Hepatocyte (in vitro differentiated cells): ENCODE results near the gene CRADD. TPM values are rescaled to one million over a fixed set of nuclear protein-coding genes. Genes with fewer than 3 reads are reported as not detected.

Experiments
- DNase-seq: peaks from one replicate; pipeline ENCODE4 v3.0.0-alpha.2; 2016; ENCODE audit warnings: low spot score
- H2AFZ ChIP-seq: fragments of 200-600 bp; sonication (generic); 2 replicates; pipeline ENCODE4 v1.6.0; 2016; ENCODE audit warnings: antibody characterized with exemption, mild to moderate bottlenecking
- H3K27ac ChIP-seq: fragments of 200-600 bp; sonication (generic); 2 replicates; pipeline ENCODE4 v1.5.1; 2016; ENCODE audit warnings: mild to moderate bottlenecking
- H3K27me3 ChIP-seq: fragments of 200-600 bp; sonication (generic); 2 replicates; pipeline ENCODE4 v1.6.1; 2016
- H3K36me3 ChIP-seq: fragments of 200-600 bp; sonication (generic); replicated peaks from 2 replicates; pipeline ENCODE4 v1.5.1; 2016; ENCODE audit warnings: low read depth; ENCODE audit not compliant: insufficient read depth
- H3K4me1 ChIP-seq: fragments of 200-600 bp; sonication (generic); 2 replicates; pipeline ENCODE4 v1.5.1; 2016; ENCODE audit warnings: mild to moderate bottlenecking, moderate library complexity; ENCODE audit not compliant: insufficient read depth
- H3K4me2 ChIP-seq: fragments of 200-600 bp; sonication (generic); 2 replicates; pipeline ENCODE4 v1.6.0; 2016
- H3K4me3 ChIP-seq: fragments of 200-600 bp; sonication (generic); 2 replicates; pipeline ENCODE4 v1.5.1; 2016; ENCODE audit warnings: mild to moderate bottlenecking
- H3K79me2 ChIP-seq: fragments of 200-600 bp; sonication (generic); 2 replicates; pipeline ENCODE4 v1.6.0; 2017; ENCODE audit warnings: mild to moderate bottlenecking
- H3K9me2 ChIP-seq: fragments of 200-600 bp; sonication (generic); replicated peaks from 2 replicates; pipeline ENCODE4 v1.6.0; 2017; ENCODE audit warnings: mild to moderate bottlenecking; ENCODE audit not compliant: insufficient read depth
- H3K9me3 ChIP-seq: fragments of 200-600 bp; sonication (generic); 2 replicates; pipeline ENCODE4 v1.5.1; 2016; ENCODE audit warnings: low read depth, mild to moderate bottlenecking
- H4K20me1 ChIP-seq: fragments of 200-600 bp; sonication (generic); 2 replicates; pipeline ENCODE4 v1.6.0; 2016; ENCODE audit warnings: mild to moderate bottlenecking; ENCODE audit not compliant: insufficient read depth, poor library complexity, severe bottlenecking
- EZH2 ChIP-seq: fragments of 200-600 bp; sonication (generic); IDR thresholded peaks from 2 replicates; pipeline ENCODE4 v1.6.1; 2016; ENCODE audit warnings: antibody characterized with exemption, mild to moderate bottlenecking, borderline replicate concordance
- EZH2phosphoT487 ChIP-seq: fragments of 200-600 bp; sonication (generic); IDR thresholded peaks from one replicate; pipeline ENCODE4 v1.6.1; 2018; ENCODE audit warnings: antibody characterized with exemption, mild to moderate bottlenecking, low read depth, moderate library complexity; ENCODE audit not compliant: unreplicated experiment, severe bottlenecking
- WGBS: methylation state at CpG from one replicate; pipeline ENCODE4 v1.1.6; 2016; ENCODE audit warnings: low lambda C conversion rate; ENCODE audit errors: missing lambda C conversion rate; 5-methylcytosine and 5-hydroxymethylcytosine counted together
- polyA plus RNA-seq: library from polyadenylated mRNA; unstranded; fragments of >200 nt; fragmentation: Nextera tagmentation; extraction: Ambion mirVana; gene quantifications from 2 replicates; pipeline ENCODE4 v1.2.1, GENCODE V29; 2016
- total RNA-seq: library from RNA; depleted of rRNA; stranded (reverse); fragments of >200 nt; gene quantifications from 2 replicates; pipeline ENCODE4 v1.2.3, GENCODE V29; 2014
- TF ChIP-seq, protein P1 (sequence below): fragments of 200-600 bp; sonication (generic); IDR thresholded peaks from 2 replicates; pipeline ENCODE4 v1.5.1; 2016; ENCODE audit warnings: antibody characterized with exemption, mild to moderate bottlenecking; ENCODE audit not compliant: poor library complexity

CRADD gene
- total and polyA plus RNA-seq, 2 experiments from 2014 or later: 19.5 to 27.3 TPM

DNA sequence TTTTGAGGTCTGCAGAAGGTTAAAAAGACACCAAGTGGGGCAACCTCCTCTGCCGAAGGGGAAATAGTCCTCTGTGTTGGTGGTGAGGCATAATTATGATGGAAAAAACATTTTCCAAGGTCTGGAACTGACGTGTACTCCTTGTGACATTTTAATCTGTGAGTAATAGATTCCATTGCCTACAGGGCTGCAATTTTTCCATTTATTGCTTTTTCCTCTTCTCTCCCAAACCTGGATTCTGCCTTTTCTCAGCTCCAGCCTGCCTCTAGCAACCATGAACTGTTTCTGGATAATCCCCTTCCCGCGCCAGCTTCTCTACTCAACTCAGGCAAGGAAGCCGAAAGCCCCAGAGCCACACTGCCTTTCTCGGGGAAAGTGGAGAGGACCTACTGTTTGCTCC, 241.1 kb downstream of the CRADD start:
- WGBS: 75% methylated on average over 6 of the region's 6 CpGs
- H3K79me2 ChIP-seq: no peaks in the 10 kb centered on the region
- H3K9me3 ChIP-seq: no peaks in the 10 kb centered on the region
- H3K4me1 ChIP-seq: no peaks in the 10 kb centered on the region
- peak overlapping the region; percentile 73 for H3K27ac ChIP-seq
- no peak overlapping the region for H3K4me2 ChIP-seq
- H2AFZ ChIP-seq: no peak overlapping the region
- no peaks in the 10 kb centered on the region for H4K20me1 ChIP-seq
- no peaks in the 10 kb centered on the region for H3K36me3 ChIP-seq
- H3K4me3 ChIP-seq: no peak overlapping the region
- no peaks in the 10 kb centered on the region for H3K9me2 ChIP-seq
- H3K27me3 ChIP-seq: no peaks in the 10 kb centered on the region
- TF ChIP-seq EZH2 (no peak), EZH2phosphoT487 (no peak)
- TF ChIP-seq, protein P1, sequence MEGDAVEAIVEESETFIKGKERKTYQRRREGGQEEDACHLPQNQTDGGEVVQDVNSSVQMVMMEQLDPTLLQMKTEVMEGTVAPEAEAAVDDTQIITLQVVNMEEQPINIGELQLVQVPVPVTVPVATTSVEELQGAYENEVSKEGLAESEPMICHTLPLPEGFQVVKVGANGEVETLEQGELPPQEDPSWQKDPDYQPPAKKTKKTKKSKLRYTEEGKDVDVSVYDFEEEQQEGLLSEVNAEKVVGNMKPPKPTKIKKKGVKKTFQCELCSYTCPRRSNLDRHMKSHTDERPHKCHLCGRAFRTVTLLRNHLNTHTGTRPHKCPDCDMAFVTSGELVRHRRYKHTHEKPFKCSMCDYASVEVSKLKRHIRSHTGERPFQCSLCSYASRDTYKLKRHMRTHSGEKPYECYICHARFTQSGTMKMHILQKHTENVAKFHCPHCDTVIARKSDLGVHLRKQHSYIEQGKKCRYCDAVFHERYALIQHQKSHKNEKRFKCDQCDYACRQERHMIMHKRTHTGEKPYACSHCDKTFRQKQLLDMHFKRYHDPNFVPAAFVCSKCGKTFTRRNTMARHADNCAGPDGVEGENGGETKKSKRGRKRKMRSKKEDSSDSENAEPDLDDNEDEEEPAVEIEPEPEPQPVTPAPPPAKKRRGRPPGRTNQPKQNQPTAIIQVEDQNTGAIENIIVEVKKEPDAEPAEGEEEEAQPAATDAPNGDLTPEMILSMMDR: no peak
- DNase-seq: peak; percentile 22

DNA sequence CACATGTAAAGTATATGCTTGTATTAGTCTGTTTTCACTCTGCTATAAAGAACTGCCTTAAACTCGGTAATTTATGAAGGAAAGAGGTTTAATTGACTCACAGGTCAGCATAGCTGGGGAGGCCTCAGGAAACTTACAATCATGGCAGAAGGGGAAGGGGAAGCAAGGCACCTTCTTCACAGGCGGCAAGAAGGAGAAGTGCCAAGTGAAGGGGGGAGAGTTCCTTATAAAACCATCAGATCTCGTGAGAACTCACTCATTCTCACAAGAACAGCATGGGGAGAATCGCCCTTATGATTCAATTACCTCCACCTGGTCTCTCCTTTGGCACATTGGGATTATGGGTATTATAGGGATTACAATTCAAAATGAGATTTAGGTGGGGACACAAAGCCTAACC, 241.7 kb downstream of the CRADD start:
- no peak for TF ChIP-seq EZH2phosphoT487
- Histone ChIP-seq H3K4me1 (no peaks in the 10 kb centered on the region), H3K9me3 (no peaks in the 10 kb centered on the region), H3K4me2 (no peak overlapping the region), H3K36me3 (no peaks in the 10 kb centered on the region), H3K27me3 (no peaks in the 10 kb centered on the region), H3K4me3 (no peak overlapping the region), H2AFZ (no peak overlapping the region), H4K20me1 (no peaks in the 10 kb centered on the region), H3K27ac (peak overlapping the region; percentile 73), H3K9me2 (no peaks in the 10 kb centered on the region), H3K79me2 (no peaks in the 10 kb centered on the region)
- 93% methylated on average over 4 of the region's 4 CpGs for WGBS
- DNase-seq: no peak

DNA sequence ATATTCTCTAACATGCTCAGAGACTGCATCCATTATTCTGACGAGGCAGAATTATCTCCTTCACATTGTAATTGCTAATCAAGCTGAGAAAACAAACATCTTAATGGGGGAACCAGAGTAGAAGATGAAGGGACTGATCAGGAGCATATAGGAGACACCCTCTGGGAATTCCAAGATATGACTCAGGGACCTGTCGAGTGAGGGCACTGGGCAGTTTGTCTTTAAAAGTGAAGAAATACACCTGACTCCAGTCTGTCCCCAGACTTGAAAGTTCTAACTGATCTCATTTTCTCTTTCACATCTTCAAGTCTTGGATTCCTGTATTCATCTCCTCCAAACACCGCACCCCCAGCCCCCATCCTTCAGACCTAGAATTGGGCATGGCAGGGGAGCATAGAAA, 244.3 kb downstream of the CRADD start:
- no peaks in the 10 kb centered on the region for H3K36me3 ChIP-seq
- H3K79me2 ChIP-seq: no peaks in the 10 kb centered on the region
- no peak overlapping the region for H3K27ac ChIP-seq
- H3K4me2 ChIP-seq: no peak overlapping the region
- DNase-seq: no peak
- H4K20me1 ChIP-seq: no peaks in the 10 kb centered on the region
- TF ChIP-seq EZH2 (no peak), EZH2phosphoT487 (no peak)
- TF ChIP-seq, protein P1: no peak
- H3K27me3 ChIP-seq: no peaks in the 10 kb centered on the region
- H3K9me2 ChIP-seq: no peaks in the 10 kb centered on the region
- no peaks in the 10 kb centered on the region for H3K9me3 ChIP-seq
- H2AFZ ChIP-seq: no peak overlapping the region
- WGBS: 73% methylated on average over 3 of the region's 3 CpGs
- no peak overlapping the region for H3K4me3 ChIP-seq
- no peaks in the 10 kb centered on the region for H3K4me1 ChIP-seq

DNA sequence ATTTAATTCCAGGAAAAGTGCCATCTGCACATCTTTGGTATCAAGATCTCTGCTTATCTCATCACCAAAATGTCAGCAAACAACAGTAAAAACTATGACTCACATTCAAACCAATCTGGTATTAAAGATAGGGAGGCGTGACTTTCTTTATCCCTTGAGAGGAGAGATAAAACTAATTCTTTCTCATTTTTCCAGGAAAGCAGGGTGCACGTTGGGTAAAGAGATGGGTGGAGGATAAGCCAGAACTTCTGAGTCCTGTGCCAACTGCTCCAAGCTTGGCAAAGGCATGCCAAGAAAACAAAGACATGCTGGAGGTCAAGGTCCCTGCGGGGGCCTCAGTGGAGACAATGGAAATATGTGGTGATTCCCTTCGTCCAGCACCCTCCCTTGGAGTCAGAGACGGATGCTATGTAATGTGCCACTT, 245.4 kb downstream of the CRADD start:
- H3K4me1 ChIP-seq: no peaks in the 10 kb centered on the region
- H3K4me2 ChIP-seq: no peak overlapping the region
- H3K9me2 ChIP-seq: no peaks in the 10 kb centered on the region
- no peaks in the 10 kb centered on the region for H4K20me1 ChIP-seq
- no peak for TF ChIP-seq EZH2phosphoT487
- no peak for TF ChIP-seq EZH2
- no peak for DNase-seq
- no peak overlapping the region for H2AFZ ChIP-seq
- H3K9me3 ChIP-seq: no peaks in the 10 kb centered on the region
- no peak overlapping the region for H3K27ac ChIP-seq
- H3K36me3 ChIP-seq: no peaks in the 10 kb centered on the region
- 51% methylated on average over 5 of the region's 5 CpGs for WGBS
- no peaks in the 10 kb centered on the region for H3K79me2 ChIP-seq
- no peak overlapping the region for H3K4me3 ChIP-seq
- H3K27me3 ChIP-seq: no peaks in the 10 kb centered on the region

DNA sequence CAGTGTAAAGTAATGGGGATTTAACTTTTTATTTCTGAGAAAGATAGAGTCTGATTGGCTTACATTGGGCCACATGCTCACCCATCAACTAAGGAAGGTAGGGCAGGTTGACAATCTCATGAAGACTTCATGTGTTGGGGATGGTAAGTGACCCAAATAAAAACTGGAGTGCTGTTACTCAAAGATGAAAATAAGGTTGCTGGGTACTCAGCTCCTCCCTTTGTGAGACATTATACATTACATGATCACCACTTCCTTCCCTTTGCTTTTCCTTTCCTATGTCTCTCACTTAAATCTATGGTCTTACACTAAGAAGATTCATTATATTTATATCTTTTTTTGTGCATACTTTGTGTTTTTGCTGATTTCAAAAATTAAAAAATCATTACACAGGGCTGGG, 247.2 kb downstream of the CRADD start:
- no peak for DNase-seq
- H3K4me1 ChIP-seq: no peaks in the 10 kb centered on the region
- no peak overlapping the region for H3K4me2 ChIP-seq
- H3K9me3 ChIP-seq: no peaks in the 10 kb centered on the region
- H4K20me1 ChIP-seq: no peaks in the 10 kb centered on the region
- H3K4me3 ChIP-seq: no peak overlapping the region
- TF ChIP-seq EZH2 (no peak), EZH2phosphoT487 (no peak)
- TF ChIP-seq, protein P1: no peak
- H3K36me3 ChIP-seq: no peaks in the 10 kb centered on the region
- no peaks in the 10 kb centered on the region for H3K9me2 ChIP-seq
- H3K79me2 ChIP-seq: no peaks in the 10 kb centered on the region
- H3K27ac ChIP-seq: no peak overlapping the region
- no peak overlapping the region for H2AFZ ChIP-seq
- no peaks in the 10 kb centered on the region for H3K27me3 ChIP-seq
